Epithelial cell of esophagus (primary cell): ENCODE measurements around the gene FAM222A.

Experiments
- DNase-seq: peaks from one replicate; pipeline ENCODE4 v3.0.0; 2010; ENCODE audit warnings: low read depth
- H3K4me3 ChIP-seq: 2 replicates; pipeline ENCODE4 v1.5.1; 2011; ENCODE audit warnings: mild to moderate bottlenecking, low read length, control low read depth
- CTCF ChIP-seq: IDR thresholded peaks from 2 replicates; pipeline ENCODE4 v1.5.1; 2011; ENCODE audit warnings: low read depth, mild to moderate bottlenecking, low read length, control low read depth, inconsistent platforms; ENCODE audit not compliant: insufficient read depth; ENCODE audit errors: missing control alignments

The FAM222A gene

DNA sequence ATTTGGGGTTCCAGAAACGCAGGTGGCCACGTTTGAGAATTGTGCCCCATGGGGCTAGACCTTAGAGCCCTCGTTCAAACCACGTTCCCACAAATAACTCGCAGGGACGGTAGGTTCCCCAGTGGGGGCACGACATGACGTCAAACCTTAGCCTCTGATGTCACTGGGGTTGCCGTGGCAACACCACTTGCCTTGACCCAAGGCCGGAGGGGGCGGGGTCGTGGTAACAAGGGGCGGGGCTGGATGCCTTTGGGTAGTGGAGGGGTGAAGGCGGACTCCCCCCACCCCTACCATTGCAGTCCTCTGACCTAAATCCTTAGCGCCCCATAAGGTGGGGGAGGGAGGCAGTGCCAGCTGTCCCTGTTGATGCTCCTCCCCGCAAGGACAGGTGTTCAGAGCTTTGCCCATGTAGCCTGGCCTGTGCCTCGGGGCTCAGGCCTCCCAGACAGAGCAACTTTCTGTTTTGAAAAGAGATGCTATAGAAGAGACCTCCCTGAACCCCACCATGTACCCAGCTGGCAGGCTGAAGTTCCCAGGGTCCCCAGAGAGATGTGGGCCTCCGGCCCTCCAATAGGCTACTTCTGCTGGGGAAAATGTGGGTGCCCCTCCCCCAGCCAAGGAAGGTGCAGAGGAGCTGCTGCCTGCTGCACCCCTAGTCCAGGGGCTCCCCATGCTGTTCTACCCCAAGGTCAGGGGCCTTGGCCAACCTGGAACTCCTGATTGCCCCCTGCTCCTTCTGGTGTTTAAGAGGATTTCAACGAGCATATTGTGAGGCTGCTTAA, 1.9 kb downstream of the FAM222A start:
- DNase-seq, result no peak
- TF ChIP-seq CTCF, result no peak
- no peak overlapping the region for H3K4me3 ChIP-seq

- no peak overlapping the region for H3K4me3 ChIP-seq
- no peak for TF ChIP-seq CTCF
These were observed 2.5 kb downstream of the FAM222A start for GRCh38 chr12:109716092-109716479.

GRCh38 chr12:109716512-109717389, 3.1 kb downstream of the FAM222A start:
- no peak overlapping the region for H3K4me3 ChIP-seq
- peak; percentile 33 for DNase-seq
- no peak for TF ChIP-seq CTCF

More at GRCh38 chr12:109716092-109716479, 2.5 kb downstream of the FAM222A start:
- no peak for DNase-seq

- DNase-seq, result no peak
These were observed 4.0 kb downstream of the FAM222A start for GRCh38 chr12:109717390-109718357.

DNA sequence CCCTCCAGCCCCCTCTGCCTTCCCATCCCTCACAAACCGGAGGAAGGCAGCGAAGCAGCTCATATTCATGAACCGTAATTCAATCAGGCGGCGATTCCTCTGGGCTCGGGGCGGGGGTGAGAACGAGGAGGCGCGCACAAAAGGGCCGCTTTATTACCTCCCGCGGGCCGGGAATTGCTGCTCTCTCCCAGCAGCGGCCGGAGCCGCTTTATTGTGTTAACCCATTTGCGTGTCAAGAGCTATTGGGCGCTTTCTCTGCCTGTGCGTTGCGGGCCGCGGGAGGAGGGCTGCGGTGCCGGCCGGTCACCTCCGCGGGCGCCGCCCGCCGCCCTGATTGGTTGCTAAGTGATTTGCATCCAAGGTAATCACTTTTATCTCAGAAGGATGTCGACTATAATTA, 4.8 kb downstream of the FAM222A start:
- DNase-seq, result no peak
- H3K4me3 ChIP-seq, result no peak overlapping the region
- no peak for TF ChIP-seq CTCF

More at GRCh38 chr12:109717390-109718357, 4.0 kb downstream of the FAM222A start:
- no peak overlapping the region for H3K4me3 ChIP-seq
- TF ChIP-seq CTCF, result no peak
